Ishikawa (cell line): Measurements from ENCODE around the gene ATP8A2.

ENCODE experiments used
- CEBPB ChIP-seq: IDR thresholded peaks from 2 replicates; pipeline ENCODE4 v1.6.1; 2012
- CREB1 ChIP-seq: IDR thresholded peaks from 2 replicates; pipeline ENCODE4 v1.6.1; 2012; ENCODE audit warnings: low read depth
- EGR1 ChIP-seq: IDR thresholded peaks from 2 replicates; pipeline ENCODE4 v1.6.1; 2012
- EP300 ChIP-seq: IDR thresholded peaks from 2 replicates; pipeline ENCODE4 v1.6.1; 2012; ENCODE audit warnings: borderline replicate concordance
- FOXM1 ChIP-seq: IDR thresholded peaks from 2 replicates; pipeline ENCODE4 v1.6.1; 2012; ENCODE audit warnings: low read depth, borderline replicate concordance
- MAX ChIP-seq: IDR thresholded peaks from 2 replicates; pipeline ENCODE4 v1.6.1; 2012
- NFIC ChIP-seq: IDR thresholded peaks from 2 replicates; pipeline ENCODE4 v1.6.1; 2012
- RAD21 ChIP-seq: IDR thresholded peaks from 2 replicates; pipeline ENCODE4 v1.6.1; 2012; ENCODE audit warnings: low read depth
- REST ChIP-seq: IDR thresholded peaks from 2 replicates; pipeline ENCODE4 v1.6.1; 2012; ENCODE audit warnings: low read depth, mild to moderate bottlenecking
- TAF1 ChIP-seq: IDR thresholded peaks from 2 replicates; pipeline ENCODE4 v1.6.1; 2012; ENCODE audit warnings: low read depth, mild to moderate bottlenecking
- TCF12 ChIP-seq: IDR thresholded peaks from 2 replicates; pipeline ENCODE4 v1.6.1; 2012; ENCODE audit warnings: low read depth
- TEAD4 ChIP-seq: IDR thresholded peaks from 2 replicates; pipeline ENCODE4 v1.6.1; 2012
- USF1 ChIP-seq: IDR thresholded peaks from 2 replicates; pipeline ENCODE4 v1.6.1; 2012
- YY1 ChIP-seq: IDR thresholded peaks from 2 replicates; pipeline ENCODE4 v1.6.1; 2012; ENCODE audit warnings: low read depth
- ZBTB7A ChIP-seq: IDR thresholded peaks from 2 replicates; pipeline ENCODE4 v1.6.1; 2012; ENCODE audit warnings: low read depth

Gene ATP8A2

GRCh38 chr13:25756912-25757311, 385.1 kb downstream of the ATP8A2 start:
- no peak for TF ChIP-seq YY1
- no peak for TF ChIP-seq CEBPB
- no peak for TF ChIP-seq USF1
- no peak for TF ChIP-seq REST
- TF ChIP-seq FOXM1, result no peak
- TF ChIP-seq MAX, result no peak
- TF ChIP-seq RAD21, result no peak
- TF ChIP-seq TAF1, result no peak
- TF ChIP-seq EGR1, result no peak
- TF ChIP-seq CREB1, result no peak
- no peak for TF ChIP-seq TCF12
- TF ChIP-seq NFIC, result no peak
- no peak for TF ChIP-seq EP300
- TF ChIP-seq TEAD4, result no peak
- no peak for TF ChIP-seq ZBTB7A

- no peak for TF ChIP-seq RAD21
- TF ChIP-seq EGR1, result no peak
- no peak for TF ChIP-seq USF1
- no peak for TF ChIP-seq TCF12
- no peak for TF ChIP-seq NFIC
- no peak for TF ChIP-seq YY1
- TF ChIP-seq CREB1, result no peak
- no peak for TF ChIP-seq CEBPB
- no peak for TF ChIP-seq REST
- TF ChIP-seq EP300, result no peak
- TF ChIP-seq ZBTB7A, result no peak
- no peak for TF ChIP-seq TAF1
- TF ChIP-seq MAX, result no peak
- no peak for TF ChIP-seq TEAD4
- TF ChIP-seq FOXM1, result no peak
Observed at GRCh38 chr13:25761041-25761440, 389.3 kb downstream of the ATP8A2 start.

- TF ChIP-seq TEAD4 (no peak), CREB1 (no peak), REST (no peak), ZBTB7A (no peak), NFIC (no peak), EP300 (no peak)
Observed at GRCh38 chr13:25762281-25762680, 390.5 kb downstream of the ATP8A2 start.

GRCh38 chr13:25762795-25763377, 391.1 kb downstream of the ATP8A2 start:
- TF ChIP-seq EP300 (no peak), TCF12 (no peak), CEBPB (no peak), NFIC (no peak), CREB1 (no peak), USF1 (no peak), RAD21 (no peak), TAF1 (no peak), FOXM1 (no peak)
